GM19452 (cell line): Measurements from ENCODE around the gene ANKMY2.
"Not testable (repeated sequence)": the region's sequence is repeated elsewhere in the genome, so short reads cannot be mapped to it uniquely, and the experiment has no call there.

ENCODE experiments used
- ATAC-seq: cut with Tn5 transposase; IDR thresholded peaks from one replicate; pipeline ENCODE4 v1.9.1; 2021; ENCODE audit not compliant: unreplicated experiment

The ANKMY2 gene

DNA sequence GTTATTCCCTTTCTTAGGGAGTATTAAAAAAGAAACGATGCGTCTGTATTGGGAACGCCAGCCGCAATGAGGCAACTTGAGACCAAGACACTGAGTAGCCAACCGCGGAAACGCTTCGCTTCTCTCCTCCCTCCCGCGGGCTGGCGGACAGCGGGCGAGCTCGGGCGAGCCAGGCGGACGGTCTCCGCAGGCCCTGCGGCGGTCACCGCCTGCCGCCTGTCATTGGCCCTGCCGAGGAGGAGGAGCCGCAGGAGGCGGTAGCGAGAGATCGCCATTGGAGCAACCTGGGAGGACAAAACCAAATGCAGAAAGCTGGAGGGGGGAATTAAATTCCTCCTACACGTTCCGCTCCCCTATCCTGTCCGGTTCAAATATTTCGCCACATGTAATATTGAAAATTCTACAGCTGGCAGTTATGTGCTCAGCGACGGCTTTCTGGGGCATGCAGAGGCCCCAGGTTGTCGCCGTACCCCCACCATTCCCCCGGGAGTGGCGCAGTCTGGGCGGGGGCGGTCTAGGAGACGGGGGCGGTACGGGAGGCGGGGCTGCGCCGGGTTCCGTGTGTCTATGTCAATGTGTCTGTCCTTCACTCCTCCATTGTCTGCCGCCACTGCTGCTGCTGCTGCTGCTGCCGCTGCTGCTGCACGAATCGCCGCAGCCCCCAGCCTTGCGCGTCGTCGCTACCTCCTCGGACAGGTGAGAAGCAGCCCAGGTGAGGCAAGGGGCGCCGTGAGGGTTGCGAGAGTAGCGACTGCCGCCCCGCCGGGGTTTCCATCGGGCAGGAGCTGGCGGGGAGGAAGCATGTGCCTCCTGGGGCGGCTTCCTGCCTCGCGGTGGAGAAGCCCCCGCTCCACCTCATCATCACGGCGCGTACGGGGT lies at the start of gene ANKMY2, which contains the start of gene BZW2:
ANKMY2 (minus strand) TSS at position 162 of the 879 bp plus-strand sequence. CDS start 181 bp downstream, outside the sequence.
BZW2 (plus strand) TSS at position 589 of the 879 bp plus-strand sequence. CDS start 19,263 bp downstream, outside the sequence.
- peak; percentile 98 for ATAC-seq

DNA sequence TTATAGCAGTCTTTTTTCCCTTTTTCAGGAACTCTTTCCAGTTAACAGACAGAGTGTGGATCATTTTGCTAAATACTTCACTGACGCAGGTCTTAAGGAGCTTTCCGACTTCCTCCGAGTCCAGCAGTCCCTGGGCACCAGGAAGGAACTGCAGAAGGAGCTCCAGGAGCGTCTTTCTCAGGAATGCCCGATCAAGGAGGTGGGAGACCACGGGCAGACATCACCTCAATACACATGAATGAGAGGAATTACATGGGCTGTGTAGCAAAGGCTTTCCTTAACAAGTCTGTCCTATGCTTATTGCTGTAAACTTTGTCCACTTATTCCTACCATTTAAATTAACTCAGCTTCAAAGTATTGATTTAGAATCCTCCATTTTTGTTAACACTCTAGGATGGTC lies 49.3 kb upstream of the ANKMY2 start:
- ATAC-seq: no peak

DNA sequence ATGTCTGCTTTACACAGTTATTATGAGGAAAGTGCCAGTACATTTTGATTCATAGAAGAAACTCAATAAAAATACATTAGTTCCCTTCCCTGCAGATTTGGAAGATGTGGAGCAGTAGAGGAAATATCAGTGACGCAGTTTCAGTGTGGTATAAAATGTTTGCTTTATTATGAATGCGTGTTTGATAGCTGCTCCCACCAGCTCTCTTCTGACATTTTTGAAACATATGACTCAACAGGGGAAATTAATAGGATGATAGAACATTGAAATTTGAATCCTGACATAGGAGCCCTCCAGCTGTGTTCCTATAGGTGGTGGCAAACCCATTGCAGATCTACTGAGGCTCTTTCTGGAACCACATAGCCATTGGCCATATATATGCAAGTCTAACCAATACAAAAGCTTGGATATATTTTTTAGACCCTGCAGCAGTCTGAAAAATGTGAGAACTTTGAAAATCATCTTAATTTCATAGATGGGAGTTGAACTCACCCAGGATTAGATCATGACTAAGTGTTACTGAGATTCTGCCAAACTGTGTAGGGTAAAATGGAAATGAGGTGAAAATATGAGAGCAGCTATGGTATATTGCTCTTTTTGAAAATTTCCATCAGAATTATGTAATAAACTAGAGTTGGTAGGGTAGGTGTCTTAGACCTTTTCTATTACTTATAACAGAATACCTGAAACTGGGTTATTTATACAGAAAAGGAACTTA lies 48.2 kb upstream of the ANKMY2 start:
- ATAC-seq: no peak

DNA sequence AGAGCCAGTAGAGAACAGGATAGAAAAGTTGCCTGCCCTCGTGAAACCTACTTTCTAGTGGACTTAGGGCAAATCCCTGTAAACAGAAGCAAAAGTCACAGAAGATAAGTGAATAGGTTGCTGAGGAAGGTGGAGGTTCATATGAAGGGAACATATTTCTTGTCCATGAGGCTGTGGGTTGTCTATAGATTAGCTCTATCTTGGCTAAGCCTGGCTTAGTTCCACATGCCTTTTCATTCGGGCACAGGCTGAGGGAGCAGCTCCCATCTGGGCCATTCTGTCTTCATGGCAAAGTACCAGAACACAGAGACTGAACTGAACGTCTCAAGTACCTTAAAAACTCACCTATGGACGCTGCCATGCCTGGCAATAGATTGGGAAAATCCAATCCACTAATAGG lies 45.7 kb upstream of the ANKMY2 start:
- no peak for ATAC-seq

DNA sequence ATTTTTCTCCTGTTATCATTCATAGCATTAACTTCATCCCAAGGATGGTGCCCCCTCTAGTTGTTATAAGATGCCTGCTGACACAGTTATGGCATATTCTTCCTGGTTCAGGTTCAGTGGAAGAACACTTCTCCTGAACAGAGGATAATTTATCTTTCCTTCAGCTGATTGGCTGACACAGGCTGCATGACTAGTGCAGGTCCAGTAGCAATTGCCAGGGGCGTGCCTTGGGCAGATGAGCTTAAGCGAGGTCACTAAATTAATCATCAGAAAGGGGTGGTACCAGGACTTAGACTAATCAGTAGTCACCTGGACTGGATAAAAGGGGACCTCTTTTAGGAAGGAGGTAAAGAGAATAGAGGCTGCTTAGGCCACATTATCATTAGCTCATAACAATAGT lies 42.7 kb upstream of the ANKMY2 start:
- ATAC-seq: no peak

DNA sequence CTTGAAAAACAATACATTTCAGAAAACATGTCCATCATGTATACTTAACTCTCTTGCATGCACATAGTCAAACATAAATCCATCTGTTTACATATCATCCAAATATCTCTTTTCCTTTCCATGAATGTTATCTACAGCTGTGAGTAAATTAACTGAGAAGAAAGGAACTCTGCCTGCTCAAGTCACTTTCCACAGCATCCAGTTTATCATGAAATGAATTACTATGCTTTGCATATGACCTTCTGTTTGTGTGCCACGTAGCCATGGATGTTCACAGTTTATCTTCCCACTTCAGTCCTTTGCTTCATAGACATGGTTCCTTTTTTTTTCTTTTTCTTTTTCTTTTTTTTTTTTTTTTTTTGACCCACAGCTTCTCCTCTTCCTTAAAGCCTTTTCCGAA lies 40.0 kb upstream of the ANKMY2 start:
- no peak for ATAC-seq

DNA sequence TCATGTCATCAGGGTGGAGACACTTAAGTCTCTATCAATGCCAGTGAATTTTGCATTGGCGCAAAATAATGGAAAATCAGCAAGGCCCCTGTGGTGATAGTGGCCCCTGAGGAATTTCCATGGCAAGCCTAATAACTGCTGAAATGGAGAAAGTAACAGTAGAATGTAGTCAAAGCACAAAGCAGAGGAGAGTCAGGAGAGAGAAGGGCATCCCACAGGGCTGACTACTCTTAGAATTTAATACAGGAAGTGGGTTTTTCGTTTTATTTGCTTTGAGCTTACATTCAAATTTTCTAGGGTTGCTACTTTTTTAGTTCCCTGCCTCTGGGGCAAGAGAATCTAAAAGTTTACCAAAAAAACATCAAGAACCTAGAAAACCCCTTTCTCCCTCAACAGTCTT lies 39.4 kb upstream of the ANKMY2 start:
- ATAC-seq: no peak

GRCh38 chr7:16678645-16679566 lies 33.4 kb upstream of the ANKMY2 start:
- ATAC-seq: not testable (repeated sequence)

DNA sequence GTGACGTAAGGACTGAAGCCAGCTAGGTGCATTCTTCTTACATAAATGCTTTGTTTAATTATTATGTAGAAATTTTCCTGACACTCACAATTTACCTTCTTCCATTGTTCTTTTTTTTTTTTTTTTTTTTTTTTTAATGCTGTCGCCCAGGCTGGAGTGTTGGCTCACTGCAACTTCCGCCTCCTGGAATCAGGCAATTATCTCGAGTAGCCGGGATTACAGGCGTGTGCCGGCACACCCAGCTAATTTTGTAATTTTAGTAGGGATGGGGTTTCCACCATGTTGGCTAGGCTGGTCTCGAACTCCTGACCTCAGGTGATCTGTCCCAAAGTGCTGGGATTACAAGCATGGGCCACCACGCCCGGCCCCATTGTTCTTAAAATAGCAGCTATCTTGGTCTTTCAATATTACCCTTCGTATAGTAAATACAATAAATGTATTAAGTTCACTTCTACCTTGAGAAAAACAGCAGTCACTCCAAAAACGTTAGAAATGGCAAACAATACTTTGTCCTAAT lies 32.5 kb upstream of the ANKMY2 start:
- no peak for ATAC-seq

- no peak for ATAC-seq
Measured at GRCh38 chr7:16675277-16675676, 29.7 kb upstream of the ANKMY2 start.

GRCh38 chr7:16671811-16672210 lies 26.3 kb upstream of the ANKMY2 start:
- no peak for ATAC-seq

GRCh38 chr7:16670731-16671344 lies 25.3 kb upstream of the ANKMY2 start:
- ATAC-seq: no peak

- ATAC-seq: no peak
Measured at GRCh38 chr7:16670021-16670420, 24.5 kb upstream of the ANKMY2 start.

DNA sequence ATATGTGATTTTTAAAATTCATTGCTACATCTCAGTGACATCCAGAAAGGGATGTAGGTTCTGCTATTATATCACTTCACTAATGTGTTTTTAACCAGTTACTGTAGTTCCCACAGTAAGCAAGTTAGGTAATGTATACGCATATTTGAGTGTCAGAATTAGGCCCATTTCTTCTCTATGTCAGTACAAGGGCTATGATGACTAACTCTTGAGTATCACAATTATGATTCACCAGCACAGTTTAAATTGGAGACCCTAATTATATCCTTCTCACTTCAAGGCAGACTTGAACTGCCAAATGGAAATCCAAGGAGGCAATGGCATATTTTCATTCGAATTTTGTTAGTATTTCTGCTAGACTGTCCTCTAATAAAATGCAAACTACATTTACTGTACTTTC lies 24.0 kb upstream of the ANKMY2 start:
- no peak for ATAC-seq

- no peak for ATAC-seq
Measured at GRCh38 chr7:16668978-16669377, 23.4 kb upstream of the ANKMY2 start.

DNA sequence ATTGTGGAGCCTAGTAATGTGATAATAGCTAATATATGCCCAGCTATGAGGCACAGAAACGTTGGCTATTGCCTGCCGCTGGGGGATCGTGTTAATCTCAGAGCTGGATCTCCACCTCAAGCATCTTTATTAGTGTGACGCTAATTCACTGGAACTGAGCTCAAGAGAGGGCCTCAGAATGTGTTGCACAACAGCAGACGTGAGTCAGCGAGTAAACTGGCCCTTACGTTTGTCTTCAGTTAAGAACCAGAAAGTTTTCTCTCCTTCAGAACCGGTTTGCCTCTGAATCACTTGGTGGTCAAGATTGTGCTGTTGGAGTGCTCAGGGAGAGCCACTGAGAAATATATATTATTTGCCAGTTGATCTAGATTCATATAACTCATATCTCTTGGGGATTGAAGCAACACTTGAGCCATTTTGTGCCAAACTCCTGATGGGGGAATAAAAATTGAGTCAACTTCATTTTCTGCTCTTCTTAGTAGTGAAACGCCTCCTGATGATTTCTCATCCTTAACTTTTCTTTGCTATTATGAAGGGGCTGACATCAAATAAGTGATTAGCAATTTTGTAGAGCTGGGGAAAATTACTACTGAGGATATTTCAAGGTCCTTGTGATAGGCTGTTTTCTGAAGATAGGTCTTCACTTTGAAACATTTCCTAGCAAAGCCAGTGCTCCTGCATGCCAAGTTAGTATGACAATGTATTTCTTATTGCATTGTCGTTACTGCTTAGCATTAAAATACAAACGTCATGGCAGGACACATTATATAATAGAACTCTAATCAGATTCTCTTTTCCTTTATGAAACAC lies 22.7 kb upstream of the ANKMY2 start:
- ATAC-seq: no peak

GRCh38 chr7:16667355-16667754 lies 21.8 kb upstream of the ANKMY2 start:
- ATAC-seq: no peak

DNA sequence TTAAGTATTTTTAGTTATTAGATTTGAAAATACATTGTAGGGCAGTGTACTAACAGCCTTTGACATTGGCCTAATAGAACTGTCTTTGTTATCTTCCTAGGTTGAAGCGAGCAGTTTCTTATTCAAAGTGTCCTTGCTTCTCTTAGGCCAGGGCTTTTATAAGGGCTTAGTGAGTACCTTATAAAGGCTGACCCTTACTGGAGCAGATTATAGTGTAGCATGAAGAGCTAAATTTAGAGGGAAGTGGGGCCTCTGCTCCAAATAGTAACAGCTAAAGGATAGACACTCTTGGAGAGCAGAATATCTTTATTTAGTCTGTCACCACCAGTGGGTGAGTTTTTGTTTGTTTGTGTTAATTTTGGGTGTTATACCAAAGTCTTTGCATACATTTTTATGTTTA lies 16.4 kb upstream of the ANKMY2 start:
- no peak for ATAC-seq

- ATAC-seq: no peak
Measured at GRCh38 chr7:16660702-16661464, 15.3 kb upstream of the ANKMY2 start.
